CD1c-positive myeloid dendritic cell (primary cell): Measurements from ENCODE around the gene SPACDR.
A peak's percentile ranks its signal among the peaks of the same experiment; 100 is the strongest.
"Not testable (repeated sequence)": the region's sequence is repeated elsewhere in the genome, so short reads cannot be mapped to it uniquely, and the experiment has no call there.

ENCODE experiments used
- DNase-seq: peaks from one replicate; pipeline ENCODE4 v3.0.0-alpha.2; 2016; ENCODE audit errors: extremely low spot score

Gene SPACDR

DNA sequence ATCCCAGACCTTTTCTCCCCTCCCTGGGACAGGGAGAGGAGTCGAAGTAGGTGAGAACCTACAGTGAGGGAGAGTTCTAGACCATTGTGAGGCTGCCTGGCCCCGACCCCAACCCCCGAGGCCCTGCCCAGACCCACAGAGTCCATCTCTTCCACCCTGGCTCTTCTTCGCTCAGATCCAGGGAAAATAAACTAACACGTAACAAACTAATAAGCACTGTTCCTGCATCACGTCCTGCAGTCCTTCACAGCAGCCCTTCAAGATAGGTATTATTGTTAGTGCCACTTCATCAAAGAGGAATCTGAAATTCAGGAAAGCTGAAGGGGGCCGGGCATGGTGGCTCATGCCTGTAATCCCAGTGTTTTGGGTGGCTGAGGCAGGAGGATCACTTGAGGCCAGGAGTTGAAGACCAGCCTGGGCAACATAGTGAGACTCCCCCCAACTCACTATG lies at the start of gene SPACDR:
TSS of gene SPACDR (minus strand) at position 51 of the 451 bp plus-strand sequence. CDS start 235 bp downstream, outside the sequence.
- no peak for DNase-seq

GRCh38 chr7:100513212-100513810 lies 49.3 kb upstream of the SPACDR start:
- no peak for DNase-seq

- no peak for DNase-seq
Measured at GRCh38 chr7:100510437-100511239, 46.6 kb upstream of the SPACDR start.

GRCh38 chr7:100509231-100509630 lies 45.2 kb upstream of the SPACDR start:
- DNase-seq: no peak

GRCh38 chr7:100506356-100506923 lies 42.4 kb upstream of the SPACDR start:
- DNase-seq: peak; percentile 23

- no peak for DNase-seq
Measured at GRCh38 chr7:100504887-100505611, 41.0 kb upstream of the SPACDR start.

GRCh38 chr7:100504031-100504430 lies 40.0 kb upstream of the SPACDR start:
- DNase-seq: not testable (repeated sequence)

- not testable (repeated sequence) for DNase-seq
Measured at GRCh38 chr7:100500743-100501142, 36.7 kb upstream of the SPACDR start.

DNA sequence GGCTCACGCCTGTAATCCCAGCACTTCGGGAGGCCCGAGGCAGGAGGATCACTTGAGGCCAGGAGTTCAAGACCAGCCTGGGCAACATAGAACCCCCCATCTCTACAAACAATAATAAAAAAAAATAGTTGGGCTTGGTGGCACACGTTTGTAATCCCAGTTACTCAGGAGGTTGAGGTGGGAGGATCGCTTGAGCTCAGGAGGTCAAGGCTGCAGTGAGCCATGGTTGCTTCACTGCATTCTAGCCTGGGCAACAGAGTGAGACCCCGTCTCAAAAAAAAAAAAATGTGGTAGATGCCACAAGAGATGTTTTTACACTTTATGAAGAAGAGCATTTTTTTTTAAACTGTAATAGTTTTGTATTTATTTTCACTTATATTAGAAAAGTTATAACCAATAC lies 32.4 kb upstream of the SPACDR start:
- no peak for DNase-seq

GRCh38 chr7:100493476-100494264 lies 29.6 kb upstream of the SPACDR start:
- peak; percentile 47 for DNase-seq

DNA sequence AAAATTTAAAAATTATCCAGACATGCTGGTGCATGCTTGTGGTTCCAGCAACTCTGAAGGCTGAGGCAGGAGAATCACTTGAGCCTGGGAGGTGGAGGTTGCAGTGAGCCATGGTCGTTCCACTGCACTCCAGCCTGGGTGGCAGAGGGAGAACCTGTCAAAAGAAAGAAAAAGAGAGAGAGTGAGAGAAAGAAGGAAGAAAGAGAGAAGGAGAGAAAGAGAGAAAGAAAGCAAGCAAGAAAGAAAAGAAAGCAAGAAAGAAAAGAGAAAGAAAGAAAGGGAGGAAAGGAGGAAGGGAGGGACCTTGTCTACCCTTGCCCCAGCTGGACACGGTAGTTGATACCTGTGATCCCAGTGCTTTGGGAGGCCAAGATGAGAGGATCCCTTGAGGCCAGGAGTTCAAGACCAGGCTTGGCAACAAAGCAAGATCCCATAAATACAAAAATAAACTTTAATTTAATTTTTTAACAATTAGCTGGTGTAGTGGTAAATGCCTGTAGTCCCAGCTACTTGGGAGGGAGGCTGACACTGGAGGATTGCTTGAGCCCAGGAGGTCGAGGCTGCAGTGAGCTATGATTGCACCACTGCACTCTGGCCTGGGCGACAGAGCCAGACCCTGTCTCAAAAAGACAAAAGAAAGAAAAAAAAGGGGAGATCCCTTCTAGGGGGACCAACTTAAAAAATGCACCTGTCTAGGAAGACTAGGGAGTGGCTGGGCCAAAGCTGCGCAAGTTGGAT lies 28.8 kb upstream of the SPACDR start:
- no peak for DNase-seq

- DNase-seq: no peak
Measured at GRCh38 chr7:100491192-100491578, 27.1 kb upstream of the SPACDR start.

DNA sequence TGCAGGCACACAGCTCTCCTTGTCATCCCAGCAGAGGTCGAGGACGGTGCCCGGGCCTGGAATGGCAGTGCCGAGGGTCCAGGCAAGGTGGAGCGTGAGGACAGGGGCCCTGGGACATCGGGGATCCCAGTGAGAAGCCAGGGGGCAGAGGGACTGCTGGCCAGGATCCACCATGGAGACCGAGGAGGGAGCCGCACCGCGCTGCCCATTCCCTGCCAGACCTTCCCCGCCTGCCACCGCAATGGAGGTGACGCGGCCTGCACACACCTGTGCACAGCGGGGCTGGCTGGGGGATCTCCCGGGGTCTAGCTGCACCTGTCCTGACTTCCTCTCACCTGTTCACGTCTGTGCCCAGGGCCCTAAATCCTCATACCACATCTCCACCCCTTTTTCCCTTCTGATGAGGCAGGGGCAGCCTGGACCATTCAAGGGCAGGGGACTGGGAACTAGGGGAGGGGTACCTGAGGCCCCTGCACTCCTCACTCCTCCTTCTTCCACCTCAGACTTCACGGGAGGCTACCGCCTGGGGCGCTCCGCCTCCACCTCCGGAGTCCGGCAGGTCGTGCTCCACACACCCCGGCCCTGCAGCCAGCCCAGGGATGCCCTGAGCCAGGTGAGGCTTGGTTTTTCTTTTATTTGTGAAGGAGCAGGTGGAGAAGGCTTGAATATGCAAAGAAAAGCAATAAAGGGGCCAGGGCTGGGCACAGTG lies 26.6 kb upstream of the SPACDR start:
- DNase-seq: no peak

DNA sequence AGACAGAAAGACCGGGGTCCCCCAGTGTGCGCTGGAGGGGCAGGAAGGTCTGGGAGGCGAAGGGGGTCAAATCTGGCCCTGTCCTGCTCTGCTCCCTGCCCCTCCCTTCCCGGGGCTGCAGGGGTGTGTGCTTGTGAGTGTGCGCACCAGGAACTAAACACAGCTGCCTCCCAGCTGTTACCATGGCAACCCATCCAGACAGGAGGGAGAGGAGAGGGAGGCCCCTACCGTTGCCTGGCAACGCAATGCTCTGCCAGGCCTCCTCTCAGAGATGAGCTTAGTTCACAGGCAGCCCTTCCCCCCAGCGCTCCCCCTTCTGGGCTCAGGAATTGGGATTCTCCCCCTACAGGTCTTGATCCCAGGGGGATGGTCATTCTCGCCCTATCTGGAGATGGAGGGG lies 25.8 kb upstream of the SPACDR start:
- peak; percentile 64 for DNase-seq

DNA sequence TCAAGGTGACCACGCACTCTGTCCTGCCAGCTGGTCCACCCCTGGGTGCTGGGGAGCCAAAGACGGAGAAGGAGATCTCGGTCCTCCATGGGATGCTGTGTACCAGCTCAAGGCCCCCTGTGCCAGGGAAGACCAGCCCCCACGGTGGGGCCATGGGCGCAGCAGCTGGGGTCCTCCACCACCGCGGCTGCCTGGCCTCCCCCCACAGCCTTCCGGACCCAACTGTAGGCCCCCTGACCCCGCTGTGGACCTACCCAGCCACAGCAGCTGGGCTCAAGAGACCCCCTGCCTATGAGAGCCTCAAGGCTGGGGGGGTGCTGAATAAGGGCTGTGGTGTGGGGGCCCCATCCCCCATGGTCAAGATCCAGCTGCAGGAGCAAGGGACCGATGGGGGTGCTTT lies 25.1 kb upstream of the SPACDR start:
- no peak for DNase-seq

DNA sequence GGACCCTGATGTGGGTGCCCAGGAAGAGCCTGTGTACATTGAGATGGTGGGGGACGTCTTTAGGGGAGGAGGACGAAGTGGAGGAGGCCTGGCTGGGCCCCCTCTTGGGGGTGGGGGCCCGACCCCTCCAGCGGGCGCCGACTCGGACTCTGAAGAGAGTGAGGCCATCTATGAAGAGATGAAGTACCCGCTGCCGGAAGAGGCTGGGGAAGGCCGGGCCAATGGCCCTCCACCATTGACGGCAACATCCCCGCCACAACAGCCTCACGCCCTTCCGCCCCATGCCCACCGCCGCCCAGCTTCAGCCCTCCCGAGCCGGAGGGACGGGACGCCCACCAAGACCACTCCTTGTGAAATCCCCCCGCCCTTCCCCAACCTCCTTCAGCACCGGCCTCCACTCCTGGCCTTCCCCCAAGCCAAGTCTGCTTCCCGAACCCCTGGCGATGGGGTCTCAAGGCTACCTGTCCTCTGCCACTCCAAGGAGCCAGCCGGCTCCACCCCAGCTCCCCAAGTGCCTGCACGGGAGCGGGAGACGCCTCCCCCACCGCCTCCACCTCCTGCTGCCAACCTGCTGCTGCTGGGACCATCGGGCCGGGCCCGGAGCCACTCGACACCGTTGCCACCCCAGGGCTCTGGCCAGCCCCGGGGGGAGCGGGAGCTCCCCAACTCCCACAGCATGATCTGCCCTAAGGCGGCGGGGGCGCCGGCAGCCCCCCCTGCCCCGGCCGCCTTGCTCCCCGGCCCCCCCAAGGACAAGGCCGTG lies 24.5 kb upstream of the SPACDR start:
- no peak for DNase-seq

DNA sequence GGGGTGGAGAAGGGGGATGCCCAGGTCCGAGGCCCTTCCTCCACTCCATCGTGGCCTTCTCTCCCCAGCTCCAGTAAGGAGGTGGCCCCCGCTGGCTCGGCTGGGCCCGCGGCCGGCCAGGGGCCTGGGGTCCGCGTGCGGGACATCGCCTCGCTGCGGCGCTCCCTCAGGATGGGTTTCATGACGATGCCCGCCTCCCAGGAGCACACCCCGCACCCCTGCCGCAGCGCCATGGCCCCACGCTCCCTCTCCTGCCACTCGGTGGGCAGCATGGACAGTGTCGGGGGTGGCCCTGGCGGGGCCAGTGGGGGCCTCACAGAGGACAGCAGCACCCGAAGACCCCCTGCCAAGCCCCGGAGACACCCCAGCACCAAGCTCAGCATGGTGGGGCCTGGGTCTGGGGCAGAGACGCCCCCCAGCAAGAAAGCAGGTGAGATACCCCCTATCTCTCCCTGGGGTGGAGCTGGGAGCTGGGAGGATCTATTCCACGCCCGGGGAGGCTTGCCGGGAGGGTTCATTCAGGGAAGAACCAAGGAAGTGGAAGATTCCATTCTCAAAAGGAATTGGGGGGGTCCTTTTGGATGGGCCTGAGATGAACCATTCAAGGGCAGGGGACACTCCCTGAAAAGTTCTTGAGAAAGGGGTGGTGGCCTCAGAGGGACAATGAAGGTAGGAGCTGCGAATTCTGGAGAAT lies 22.8 kb upstream of the SPACDR start:
- no peak for DNase-seq

GRCh38 chr7:100486111-100486636 lies 22.1 kb upstream of the SPACDR start:
- no peak for DNase-seq
